Left lung (tissue), 10 donors: Measurements from ENCODE around the gene DEDD2. TPM values are rescaled to one million over a fixed set of nuclear protein-coding genes. Genes with fewer than 3 reads are reported as not detected.
A peak's percentile ranks its signal among the peaks of the same experiment; 100 is the strongest.

Experiments
- ATAC-seq: fragments of 200-7000 bp; cut with Tn5 transposase; one replicate; pipeline ENCODE4 v1.9.1; 2020; ENCODE audit warnings: moderate library complexity
- DNase-seq, 4 donors: peaks; one replicate each; pipeline ENCODE4 v3.0.0-alpha.2; 2013 to 2020
- H3K27ac ChIP-seq, 2 donors: fragments of 200-600 bp; sonication (generic) in 1 of 2; one replicate each; pipeline versions ENCODE4 v1.5.0 to v1.8.0; 2020 to 2021
- H3K27me3 ChIP-seq, 2 donors: fragments of 200-600 bp; sonication (generic) in 1 of 2; one replicate each; pipeline versions ENCODE4 v1.5.0 to v1.8.0; 2020 to 2021
- H3K36me3 ChIP-seq, 2 donors: fragments of 200-600 bp; sonication (generic) in 1 of 2; one replicate each; pipeline versions ENCODE4 v1.5.0 to v1.8.0; 2020 to 2021
- H3K4me1 ChIP-seq, 2 donors: fragments of 200-600 bp; one replicate each; pipeline ENCODE4 v1.8.0; 2021
- H3K4me3 ChIP-seq, 2 donors: fragments of 200-600 bp; sonication (generic) in 1 of 2; one replicate each; pipeline versions ENCODE4 v1.5.0 to v1.8.0; 2020 to 2021; ENCODE audit warnings: mild to moderate bottlenecking in 1 of 2
- H3K9me3 ChIP-seq, 2 donors: fragments of 200-600 bp; sonication (generic) in 1 of 2; one replicate each; pipeline versions ENCODE4 v1.5.0 to v1.8.0; 2020 to 2021
- intact Hi-C, 2 donors: fragments of 100-400 bp; cut with DNase I; formaldehyde crosslinking; loops; one replicate each; pipeline versions ENCODE4 v1.11.2 to v1.14.2; 2022
- polyA plus RNA-seq, 6 donors: library from polyadenylated mRNA; unstranded; fragments of 120-200 nt; gene quantifications; one replicate each; pipeline ENCODE4 v1.2.1, GENCODE V29; 2013; ENCODE audit not compliant: insufficient read length in 6 of 6
- total RNA-seq, 2 donors: library from RNA; stranded (reverse); fragmentation: NEBNext Ultra II Directional; extraction: Animal tissue kit (Norgen Biotek cat#: 25700); gene quantifications; one replicate each; pipeline ENCODE4 v1.2.1, GENCODE V29; 2021
- TF ChIP-seq, protein P1 (sequence below), 2 donors: fragments of 200-600 bp; sonication (generic) in 1 of 2; IDR thresholded peaks; one replicate each; pipeline versions ENCODE4 v1.5.0 to v1.8.0; 2021; ENCODE audit warnings: antibody characterized with exemption in 2 of 2
- donor health status: DM: no; HTN: yes; CAD: no.
- donor health status: DM: no; HTN: no; CAD: no.

Gene DEDD2
- total and polyA plus RNA-seq, 8 donors, result 15.7 to 34.8 (median 21.0) TPM

DNA sequence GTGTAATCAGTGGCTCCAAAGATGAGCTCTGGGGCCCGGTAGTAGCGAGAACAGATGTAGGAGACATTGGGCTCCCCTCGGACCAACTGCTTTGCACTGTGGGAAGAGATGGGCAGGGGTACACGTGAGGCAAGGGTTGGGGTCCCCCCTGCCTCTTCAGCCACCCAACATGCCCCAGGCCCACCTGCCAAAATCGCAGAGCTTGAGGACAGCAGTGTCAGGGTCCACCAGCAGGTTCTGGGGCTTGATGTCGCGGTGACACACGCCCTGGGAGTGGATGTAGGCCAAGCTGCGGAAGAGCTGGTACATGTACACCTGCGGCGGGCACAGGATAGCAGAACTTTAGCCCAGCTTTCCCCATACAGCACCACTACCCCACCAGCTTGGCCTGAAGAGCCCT is 16.9 kb upstream of the DEDD2 start:
- H3K36me3 ChIP-seq, result peaks cover 0 to 93% of the 10 kb centered on the region in 2 donors
- ATAC-seq (no peak), DNase-seq (peak in 1 of 4 donors; percentile 43)
- no peaks in the 10 kb centered on the region for H3K27me3 ChIP-seq
- intact Hi-C loops, result no loop called here
- no peak overlapping the region for H3K4me3 ChIP-seq
- H3K27ac ChIP-seq, result no peak overlapping the region
- TF ChIP-seq, protein P1, sequence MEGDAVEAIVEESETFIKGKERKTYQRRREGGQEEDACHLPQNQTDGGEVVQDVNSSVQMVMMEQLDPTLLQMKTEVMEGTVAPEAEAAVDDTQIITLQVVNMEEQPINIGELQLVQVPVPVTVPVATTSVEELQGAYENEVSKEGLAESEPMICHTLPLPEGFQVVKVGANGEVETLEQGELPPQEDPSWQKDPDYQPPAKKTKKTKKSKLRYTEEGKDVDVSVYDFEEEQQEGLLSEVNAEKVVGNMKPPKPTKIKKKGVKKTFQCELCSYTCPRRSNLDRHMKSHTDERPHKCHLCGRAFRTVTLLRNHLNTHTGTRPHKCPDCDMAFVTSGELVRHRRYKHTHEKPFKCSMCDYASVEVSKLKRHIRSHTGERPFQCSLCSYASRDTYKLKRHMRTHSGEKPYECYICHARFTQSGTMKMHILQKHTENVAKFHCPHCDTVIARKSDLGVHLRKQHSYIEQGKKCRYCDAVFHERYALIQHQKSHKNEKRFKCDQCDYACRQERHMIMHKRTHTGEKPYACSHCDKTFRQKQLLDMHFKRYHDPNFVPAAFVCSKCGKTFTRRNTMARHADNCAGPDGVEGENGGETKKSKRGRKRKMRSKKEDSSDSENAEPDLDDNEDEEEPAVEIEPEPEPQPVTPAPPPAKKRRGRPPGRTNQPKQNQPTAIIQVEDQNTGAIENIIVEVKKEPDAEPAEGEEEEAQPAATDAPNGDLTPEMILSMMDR (IDR thresholded peaks at IDR 0.05), result no peak
- H3K9me3 ChIP-seq, result no peaks in the 10 kb centered on the region
- H3K4me1 ChIP-seq, result peaks cover 0 to 6% of the 10 kb centered on the region in 2 donors

DNA sequence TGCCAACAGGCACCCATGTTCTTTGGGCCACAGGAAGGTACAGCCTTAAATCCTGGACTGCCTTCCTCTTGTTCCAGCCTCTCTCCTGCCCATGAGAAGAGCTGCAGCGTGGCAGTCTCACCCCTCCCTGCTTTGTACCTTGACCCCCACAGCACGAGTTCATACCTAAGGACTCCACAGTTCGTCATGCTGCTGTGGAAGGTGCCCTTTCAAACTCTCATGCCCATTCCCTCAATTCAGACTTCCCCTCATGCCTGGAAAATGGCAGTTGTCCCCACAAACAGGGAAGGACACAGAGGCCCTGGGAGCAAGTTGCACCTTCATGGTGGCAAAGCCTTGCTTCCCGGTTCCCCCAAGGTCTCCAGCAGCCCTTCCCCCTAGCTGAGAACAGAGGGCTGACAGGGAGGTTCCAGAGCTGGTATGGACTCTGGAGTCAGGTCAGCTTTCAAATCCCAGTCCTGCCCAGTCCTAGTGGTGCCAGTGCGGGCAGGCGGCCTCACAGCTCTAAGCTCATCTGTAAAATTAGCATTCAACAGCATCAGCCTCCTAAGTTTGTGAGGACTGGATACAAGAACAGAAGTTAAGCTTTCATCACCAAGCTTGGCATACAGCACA is 16.3 kb upstream of the DEDD2 start:
- Histone ChIP-seq H3K36me3 (peaks cover 0 to 93% of the 10 kb centered on the region in 2 donors), H3K4me1 (peaks cover 0 to under 1% of the 10 kb centered on the region in 2 donors), H3K27me3 (no peaks in the 10 kb centered on the region), H3K9me3 (no peaks in the 10 kb centered on the region), H3K4me3 (no peak overlapping the region), H3K27ac (no peak overlapping the region)
- DNase-seq, result no peak
- intact Hi-C loops, result no loop called here
- no peak for ATAC-seq
- TF ChIP-seq, protein P1 (IDR thresholded peaks at IDR 0.05), result no peak

DNA sequence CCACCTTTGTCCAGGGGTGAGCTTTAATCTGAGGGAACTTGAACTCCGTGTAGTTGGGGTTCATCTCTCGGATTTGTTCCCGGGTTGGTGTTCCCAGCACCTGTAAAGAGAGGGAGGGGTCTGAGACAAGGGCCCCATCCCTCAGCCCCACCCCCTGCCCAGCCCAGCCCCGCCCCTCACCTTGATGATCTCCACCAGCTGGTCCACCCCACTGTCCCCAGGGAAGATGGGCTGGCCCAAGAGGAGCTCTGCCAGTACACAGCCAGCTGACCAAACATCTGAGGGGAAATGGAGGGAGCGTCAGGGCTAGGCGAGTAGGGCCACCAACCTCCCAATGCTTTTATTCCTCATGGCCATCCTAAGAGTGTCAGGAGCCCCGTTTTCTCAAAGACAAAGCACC is 15.6 kb upstream of the DEDD2 start:
- no peaks in the 10 kb centered on the region for H3K27me3 ChIP-seq
- H3K9me3 ChIP-seq, result no peaks in the 10 kb centered on the region
- H3K36me3 ChIP-seq, result peaks cover 0 to 96% of the 10 kb centered on the region in 2 donors
- no peak overlapping the region for H3K27ac ChIP-seq
- H3K4me3 ChIP-seq, result no peak overlapping the region
- TF ChIP-seq, protein P1 (IDR thresholded peaks at IDR 0.05), result no peak
- intact Hi-C loops, result no loop called here
- no peaks in the 10 kb centered on the region for H3K4me1 ChIP-seq
- DNase-seq (peak in 1 of 4 donors; percentile 23), ATAC-seq (no peak)

- H3K4me3 ChIP-seq, result no peak overlapping the region
- ATAC-seq (no peak), DNase-seq (peak in 1 of 4 donors; percentile 36)
- no peaks in the 10 kb centered on the region for H3K4me1 ChIP-seq
- H3K27ac ChIP-seq, result no peak overlapping the region
- TF ChIP-seq, protein P1 (IDR thresholded peaks at IDR 0.05), result no peak
- H3K9me3 ChIP-seq, result no peaks in the 10 kb centered on the region
- peaks cover 0 to 99% of the 10 kb centered on the region in 2 donors for H3K36me3 ChIP-seq
- intact Hi-C loops, result no loop called here
- H3K27me3 ChIP-seq, result no peaks in the 10 kb centered on the region
These were observed 15.0 kb upstream of the DEDD2 start for GRCh38 chr19:42232435-42232834.

- H3K36me3 ChIP-seq, result peaks cover 0 to 99% of the 10 kb centered on the region in 2 donors
- no peak overlapping the region for H3K27ac ChIP-seq
- H3K27me3 ChIP-seq, result no peaks in the 10 kb centered on the region
- no peaks in the 10 kb centered on the region for H3K4me1 ChIP-seq
- no peak overlapping the region for H3K4me3 ChIP-seq
- no peaks in the 10 kb centered on the region for H3K9me3 ChIP-seq
- TF ChIP-seq, protein P1 (IDR thresholded peaks at IDR 0.05), result no peak
- ATAC-seq (no peak), DNase-seq (peak in 1 of 4 donors; percentile 4)
- intact Hi-C loops, result no loop called here
These were observed 13.1 kb upstream of the DEDD2 start for GRCh38 chr19:42230571-42230970.
